ENCODE results near the gene NBAS. TPM values are rescaled to one million over a fixed set of nuclear protein-coding genes. Genes with fewer than 3 reads are reported as not detected.

The NBAS gene
- polyA plus RNA-seq, 2 of the 4 experiments (the other 2 are of a cell fraction), result 16.7 to 34.9 TPM

- DNase-seq (ENCODE audit: low read depth in 1 of 2, low spot score in 1 of 2) (no peak), ATAC-seq (no peak), FAIRE-seq (no peak)
- no peak overlapping the region for H3K4me3 ChIP-seq
- TF ChIP-seq, protein P1, sequence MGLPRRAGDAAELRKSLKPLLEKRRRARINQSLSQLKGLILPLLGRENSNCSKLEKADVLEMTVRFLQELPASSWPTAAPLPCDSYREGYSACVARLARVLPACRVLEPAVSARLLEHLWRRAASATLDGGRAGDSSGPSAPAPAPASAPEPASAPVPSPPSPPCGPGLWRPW (IDR thresholded peaks at IDR 0.05), result no peak
- TF ChIP-seq CEBPB (IDR thresholded peaks at IDR 0.05) (no peak), POLR2A (IDR thresholded peaks at IDR 0.05; ENCODE audit: low read length) (no peak), JUNB (IDR thresholded peaks at IDR 0.05) (no peak), CBX2 (IDR thresholded peaks at IDR 0.05; ENCODE audit: borderline replicate concordance, low read depth) (no peak), FOXS1 (CRISPR knock-in tag; IDR thresholded peaks at IDR 0.05) (no peak), HOXA7 (CRISPR knock-in tag; IDR thresholded peaks at IDR 0.05) (no peak), MYC (IDR thresholded peaks at IDR 0.05; ENCODE audit: borderline replicate concordance, low read length) (no peak), CBX8 (IDR thresholded peaks at IDR 0.05) (no peak), E2F6 (IDR thresholded peaks at IDR 0.05; ENCODE audit: borderline replicate concordance, low read depth) (no peak), ZC3H11A (IDR thresholded peaks at IDR 0.05) (no peak), KDM1A (IDR thresholded peaks at IDR 0.05; ENCODE audit: low read depth) (no peak), RARB (CRISPR knock-in tag; IDR thresholded peaks at IDR 0.05) (no peak), RFX5 (IDR thresholded peaks at IDR 0.05) (no peak), CHD2 (IDR thresholded peaks at IDR 0.05; ENCODE audit: low read length, partially characterized antibody) (no peak)
- TF ChIP-seq, protein P2, sequence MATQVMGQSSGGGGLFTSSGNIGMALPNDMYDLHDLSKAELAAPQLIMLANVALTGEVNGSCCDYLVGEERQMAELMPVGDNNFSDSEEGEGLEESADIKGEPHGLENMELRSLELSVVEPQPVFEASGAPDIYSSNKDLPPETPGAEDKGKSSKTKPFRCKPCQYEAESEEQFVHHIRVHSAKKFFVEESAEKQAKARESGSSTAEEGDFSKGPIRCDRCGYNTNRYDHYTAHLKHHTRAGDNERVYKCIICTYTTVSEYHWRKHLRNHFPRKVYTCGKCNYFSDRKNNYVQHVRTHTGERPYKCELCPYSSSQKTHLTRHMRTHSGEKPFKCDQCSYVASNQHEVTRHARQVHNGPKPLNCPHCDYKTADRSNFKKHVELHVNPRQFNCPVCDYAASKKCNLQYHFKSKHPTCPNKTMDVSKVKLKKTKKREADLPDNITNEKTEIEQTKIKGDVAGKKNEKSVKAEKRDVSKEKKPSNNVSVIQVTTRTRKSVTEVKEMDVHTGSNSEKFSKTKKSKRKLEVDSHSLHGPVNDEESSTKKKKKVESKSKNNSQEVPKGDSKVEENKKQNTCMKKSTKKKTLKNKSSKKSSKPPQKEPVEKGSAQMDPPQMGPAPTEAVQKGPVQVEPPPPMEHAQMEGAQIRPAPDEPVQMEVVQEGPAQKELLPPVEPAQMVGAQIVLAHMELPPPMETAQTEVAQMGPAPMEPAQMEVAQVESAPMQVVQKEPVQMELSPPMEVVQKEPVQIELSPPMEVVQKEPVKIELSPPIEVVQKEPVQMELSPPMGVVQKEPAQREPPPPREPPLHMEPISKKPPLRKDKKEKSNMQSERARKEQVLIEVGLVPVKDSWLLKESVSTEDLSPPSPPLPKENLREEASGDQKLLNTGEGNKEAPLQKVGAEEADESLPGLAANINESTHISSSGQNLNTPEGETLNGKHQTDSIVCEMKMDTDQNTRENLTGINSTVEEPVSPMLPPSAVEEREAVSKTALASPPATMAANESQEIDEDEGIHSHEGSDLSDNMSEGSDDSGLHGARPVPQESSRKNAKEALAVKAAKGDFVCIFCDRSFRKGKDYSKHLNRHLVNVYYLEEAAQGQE (IDR thresholded peaks at IDR 0.05), result no peak
- TF ChIP-seq, protein P3, sequence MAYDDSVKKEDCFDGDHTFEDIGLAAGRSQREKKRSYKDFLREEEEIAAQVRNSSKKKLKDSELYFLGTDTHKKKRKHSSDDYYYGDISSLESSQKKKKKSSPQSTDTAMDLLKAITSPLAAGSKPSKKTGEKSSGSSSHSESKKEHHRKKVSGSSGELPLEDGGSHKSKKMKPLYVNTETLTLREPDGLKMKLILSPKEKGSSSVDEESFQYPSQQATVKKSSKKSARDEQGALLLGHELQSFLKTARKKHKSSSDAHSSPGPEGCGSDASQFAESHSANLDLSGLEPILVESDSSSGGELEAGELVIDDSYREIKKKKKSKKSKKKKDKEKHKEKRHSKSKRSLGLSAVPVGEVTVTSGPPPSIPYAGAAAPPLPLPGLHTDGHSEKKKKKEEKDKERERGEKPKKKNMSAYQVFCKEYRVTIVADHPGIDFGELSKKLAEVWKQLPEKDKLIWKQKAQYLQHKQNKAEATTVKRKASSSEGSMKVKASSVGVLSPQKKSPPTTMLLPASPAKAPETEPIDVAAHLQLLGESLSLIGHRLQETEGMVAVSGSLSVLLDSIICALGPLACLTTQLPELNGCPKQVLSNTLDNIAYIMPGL (CRISPR knock-in tag; IDR thresholded peaks at IDR 0.05; ENCODE audit: borderline replicate concordance), result no peak
- peaks cover 3% of the 10 kb centered on the region; the same call in 1 of the 3 replicates for H3K9me3 ChIP-seq
- WGBS (ENCODE audit: missing lambda C conversion rate), result 27% methylated on average over 5 of the region's 5 CpGs
- ChIA-PET POLR2A (no interaction called here), CTCF (interaction anchor here (0.7 to 1.0 kb wide), 2 partner anchors 15 to 20 kb away, joined by 3 to 5 read pairs; no protein-coding TSS in a partner anchor)
- H3K4me1 ChIP-seq, result no peaks in the 10 kb centered on the region
- no peak overlapping the region for H3K4me2 ChIP-seq
- H3K27ac ChIP-seq, result no peak overlapping the region
Observed at GRCh38 chr2:15145046-15145817, 415.9 kb downstream of the NBAS start.

GRCh38 chr2:15142069-15142689 lies 419.0 kb downstream of the NBAS start:
- no peak overlapping the region for H3K4me2 ChIP-seq
- H3K4me3 ChIP-seq, result no peak overlapping the region
- peaks cover 9% of the 10 kb centered on the region; the same call in 1 of the 3 replicates for H3K9me3 ChIP-seq
- no peak for DNase-seq (ENCODE audit: low read depth in 1 of 2, low spot score in 1 of 2)
- no peaks in the 10 kb centered on the region for H3K4me1 ChIP-seq
- TF ChIP-seq HOXB5 (CRISPR knock-in tag; IDR thresholded peaks at IDR 0.05), result no peak
- no peak for TF ChIP-seq CTCF (IDR thresholded peaks at IDR 0.05)
- no peak for TF ChIP-seq FOXS1 (CRISPR knock-in tag; IDR thresholded peaks at IDR 0.05)
- no peak for TF ChIP-seq CHD2 (IDR thresholded peaks at IDR 0.05; ENCODE audit: low read length, partially characterized antibody)
- TF ChIP-seq NFE2L2 (conservative IDR thresholded peaks at IDR 0.05; ENCODE audit: low read length), result no peak
- no peak for TF ChIP-seq BHLHE40 (IDR thresholded peaks at IDR 0.05; ENCODE audit: low read depth, low read length)
- TF ChIP-seq FOSB (CRISPR knock-in tag; IDR thresholded peaks at IDR 0.05), result no peak
- TF ChIP-seq EP300 (IDR thresholded peaks at IDR 0.05), result no peak
- H3K27ac ChIP-seq, result no peak overlapping the region
- WGBS (ENCODE audit: missing lambda C conversion rate), result 33% methylated on average over 14 of the region's 14 CpGs
- FAIRE-seq, result no peak
- ChIA-PET POLR2A (no interaction called here), CTCF (interaction anchor here (1.4 to 1.5 kb wide), 2 partner anchors 14 to 18 kb away, joined by 4 read pairs; no protein-coding TSS in a partner anchor)
- ATAC-seq, result no peak

All from A549 (cell line).